ENCODE measurements around the gene KIFC3. TPM values are rescaled to one million over a fixed set of nuclear protein-coding genes. Genes with fewer than 3 reads are reported as not detected.
"Not testable (repeated sequence)": the region's sequence is repeated elsewhere in the genome, so short reads cannot be mapped to it uniquely, and the experiment has no call there.

Gene KIFC3
- polyA plus RNA-seq, 1 donor, result 55.0 TPM

DNA sequence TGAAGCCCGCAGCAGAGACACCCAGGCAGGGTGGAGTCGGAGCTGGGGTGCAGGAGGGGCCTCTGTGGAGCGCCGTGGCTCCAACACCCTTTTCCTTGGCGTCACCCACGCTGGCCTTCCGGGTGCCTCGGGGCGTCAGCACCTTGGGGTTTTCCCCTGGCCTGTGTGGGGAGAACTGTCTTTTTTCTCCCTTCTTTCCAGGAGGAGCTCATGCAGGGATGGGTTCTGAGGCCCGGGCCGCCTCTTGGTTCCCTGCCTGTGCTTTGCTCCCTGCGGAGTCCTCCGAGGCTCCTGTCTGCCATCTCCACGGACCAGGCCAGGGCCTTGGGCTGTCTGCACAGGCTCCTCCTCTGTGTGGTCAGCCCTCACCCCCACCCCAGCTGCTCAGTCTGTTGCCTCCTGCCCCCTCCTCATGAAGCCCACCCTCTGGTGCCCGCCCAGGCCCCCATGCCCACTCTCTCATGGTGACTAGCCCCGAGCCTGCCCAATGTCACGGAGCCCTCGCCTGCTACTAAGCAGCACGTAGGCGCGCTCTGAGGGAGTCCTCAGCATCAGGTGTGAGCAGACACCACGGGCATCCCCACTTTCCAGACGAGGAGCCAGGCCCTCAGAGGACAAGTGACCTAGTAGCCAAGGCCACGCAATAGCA is 61.7 kb downstream of the KIFC3 start:
- DNase-seq, result no peak

DNA sequence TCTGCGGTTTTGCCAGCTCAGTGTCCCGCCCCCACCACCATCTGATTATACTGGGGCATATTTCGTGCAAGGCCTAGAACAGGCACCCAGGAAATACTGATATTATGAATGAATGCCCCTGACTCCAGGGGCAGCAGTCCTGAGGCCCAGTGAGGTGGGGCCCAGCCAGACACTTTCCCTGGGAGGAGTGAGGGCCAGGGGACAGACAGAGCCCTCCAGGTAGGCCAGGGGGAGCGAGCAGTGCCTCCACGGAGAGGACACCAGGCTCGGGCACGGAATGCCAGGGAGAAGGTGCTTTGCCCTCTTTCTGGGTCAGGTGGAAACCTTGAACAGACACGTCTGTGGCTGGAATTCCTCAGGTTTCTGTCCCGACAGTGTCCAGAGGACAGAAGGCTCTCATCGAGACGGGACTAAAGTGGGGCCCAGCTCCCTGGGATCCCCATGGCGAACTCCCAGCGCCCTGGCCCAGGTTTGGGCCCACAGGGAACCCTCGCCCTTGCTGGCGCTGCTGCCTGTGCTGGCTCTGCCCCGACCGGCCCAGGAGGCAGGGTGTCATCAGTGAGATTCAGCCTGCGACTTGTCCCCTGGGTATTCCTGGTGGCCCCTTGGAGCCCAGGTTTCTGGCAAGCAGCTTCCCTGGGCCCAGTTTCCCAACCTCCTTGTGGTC is 62.4 kb downstream of the KIFC3 start:
- DNase-seq, result no peak

DNA sequence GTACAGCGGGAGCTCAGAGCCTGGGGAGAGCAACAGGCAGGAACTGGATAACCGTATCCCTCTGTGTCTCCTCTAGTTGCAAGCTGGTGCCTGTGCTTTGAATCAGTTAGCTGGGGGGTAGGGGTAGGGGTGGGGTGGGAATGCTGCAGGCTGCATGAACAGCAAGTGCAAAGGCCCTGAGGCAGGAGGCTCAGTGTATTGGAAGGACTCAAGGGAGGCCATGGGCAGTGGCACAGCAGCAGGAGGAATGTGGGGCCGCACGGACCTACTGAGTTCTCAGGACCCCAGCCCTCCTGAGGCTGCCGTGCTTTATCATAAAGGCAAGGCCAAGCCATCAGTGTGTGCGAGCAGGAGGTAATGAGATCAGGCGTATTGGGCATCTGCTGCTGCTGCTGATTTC is 63.4 kb downstream of the KIFC3 start:
- DNase-seq, result no peak

DNA sequence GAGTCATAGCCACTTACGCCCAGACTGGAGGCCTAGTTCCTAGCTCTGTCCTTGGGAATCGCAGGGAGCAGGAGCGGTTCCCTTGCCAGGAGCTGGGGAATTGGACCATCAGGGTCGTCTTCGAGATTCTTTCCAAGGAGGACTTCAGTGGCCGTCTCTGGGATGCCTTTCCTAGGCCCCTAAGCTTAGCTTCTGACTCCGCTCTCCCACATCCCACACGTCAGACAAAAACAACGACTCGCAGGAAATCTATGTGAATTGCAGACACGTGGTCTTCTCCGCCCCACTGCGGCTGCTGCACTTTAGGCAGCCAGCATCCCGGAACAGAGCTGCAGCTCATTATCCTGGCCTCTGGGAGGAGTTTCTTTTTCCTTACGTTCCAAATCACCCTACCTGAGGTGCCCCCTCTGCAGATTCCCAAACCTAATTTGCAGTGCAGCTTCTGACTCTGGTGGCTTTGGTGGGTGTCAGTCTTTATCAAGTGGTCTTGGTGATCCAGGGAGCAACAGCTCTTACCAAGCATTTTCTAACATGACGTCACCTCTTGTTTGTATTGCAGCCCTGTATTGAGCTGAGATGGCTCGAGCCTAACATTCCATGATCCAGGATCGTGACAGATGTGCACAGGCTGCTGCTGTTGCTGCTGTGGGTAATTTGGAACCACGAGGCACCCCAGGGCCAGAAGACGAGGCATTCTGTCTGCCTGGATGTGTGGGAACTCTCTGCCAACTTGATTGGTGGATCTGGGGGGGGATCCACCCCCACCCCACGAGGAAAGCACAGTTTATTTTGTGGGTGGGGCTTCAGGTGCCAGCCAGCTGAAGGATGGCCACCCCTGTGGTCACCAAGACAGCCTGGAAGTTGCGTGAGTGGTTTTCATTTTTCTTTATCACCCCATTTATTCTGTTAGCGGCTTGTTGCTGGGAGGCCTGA is 65.6 kb downstream of the KIFC3 start:
- DNase-seq, result peak; percentile 66

DNA sequence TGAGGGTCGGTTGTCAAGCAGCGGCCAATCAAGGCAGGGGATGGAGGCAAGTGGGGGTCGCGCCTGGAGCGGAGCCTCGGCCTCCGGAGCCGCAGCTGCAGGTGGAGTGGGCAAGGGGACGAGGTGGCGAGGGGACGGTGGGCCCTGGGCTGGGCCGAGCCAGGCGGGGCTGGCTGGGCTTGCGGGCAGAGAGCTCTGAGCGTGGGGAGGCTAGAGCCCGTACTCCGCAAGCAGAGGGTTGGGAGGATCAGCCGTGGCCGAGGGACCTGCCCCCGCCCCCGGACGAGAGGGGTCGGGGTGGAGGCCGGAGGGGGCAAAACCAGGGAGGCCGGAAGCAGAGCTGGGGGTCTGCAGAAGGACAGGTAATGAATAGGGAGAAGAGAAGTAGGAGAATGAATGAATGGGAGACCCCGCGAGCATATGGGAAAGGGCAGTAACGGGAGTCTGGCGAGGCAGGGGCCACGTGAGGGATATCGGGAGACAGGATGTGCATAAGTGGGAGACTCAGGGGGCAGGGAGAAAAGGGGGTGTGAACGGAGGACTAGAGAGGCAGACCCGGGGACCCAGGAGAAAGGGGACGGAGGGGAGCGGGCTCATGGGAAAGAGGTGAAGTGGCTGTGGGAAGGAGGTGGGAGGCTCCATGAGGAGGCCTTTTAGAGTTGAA is 66.4 kb downstream of the KIFC3 start, which contains the start of gene KATNB1:
Gene KATNB1 (plus strand): TSS at position 16 of the 664 bp plus-strand sequence. CDS start 1,474 bp downstream, outside the sequence.
- no peak for DNase-seq

DNA sequence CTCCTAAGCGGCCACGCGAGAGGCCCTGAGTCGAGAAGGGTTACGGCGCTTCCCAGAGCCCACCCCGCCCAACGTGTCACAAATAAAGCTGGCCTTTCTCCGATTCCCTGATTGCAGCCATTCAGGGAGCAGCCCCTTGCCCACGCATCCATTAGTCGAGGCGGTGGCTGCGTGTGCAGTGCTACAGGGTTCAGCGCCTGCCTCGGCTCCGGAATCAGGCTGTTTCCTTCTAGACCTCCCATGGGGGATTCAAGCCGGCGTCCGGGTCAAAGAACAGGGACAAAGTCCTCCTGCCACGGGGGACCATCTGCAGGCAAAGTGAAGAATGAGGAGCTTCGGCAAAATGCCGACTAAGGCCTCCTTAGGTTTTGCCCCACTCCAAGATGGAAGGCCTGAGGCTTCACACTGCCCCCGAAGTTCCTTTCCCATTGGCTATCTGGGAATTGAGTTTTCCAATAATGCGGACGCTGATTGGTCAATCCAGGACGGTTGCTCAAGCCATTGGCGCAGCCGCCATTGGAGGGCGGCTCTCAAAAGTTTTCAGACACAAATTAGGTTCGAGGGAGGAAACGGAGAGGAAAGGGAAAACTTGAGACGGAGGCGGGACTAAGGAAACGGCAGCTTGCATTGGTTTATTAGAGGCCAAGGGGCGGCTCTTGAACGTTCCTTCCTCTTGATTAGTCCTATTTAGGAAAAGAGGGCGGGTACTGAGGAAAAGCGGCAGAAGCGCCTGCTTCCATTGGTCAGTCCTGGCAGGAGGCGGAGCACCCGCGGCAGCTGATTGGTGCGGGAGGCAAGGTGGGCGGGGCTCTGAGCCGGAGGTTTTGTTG is 67.2 kb downstream of the KIFC3 start:
- DNase-seq, result peak; percentile 100

DNA sequence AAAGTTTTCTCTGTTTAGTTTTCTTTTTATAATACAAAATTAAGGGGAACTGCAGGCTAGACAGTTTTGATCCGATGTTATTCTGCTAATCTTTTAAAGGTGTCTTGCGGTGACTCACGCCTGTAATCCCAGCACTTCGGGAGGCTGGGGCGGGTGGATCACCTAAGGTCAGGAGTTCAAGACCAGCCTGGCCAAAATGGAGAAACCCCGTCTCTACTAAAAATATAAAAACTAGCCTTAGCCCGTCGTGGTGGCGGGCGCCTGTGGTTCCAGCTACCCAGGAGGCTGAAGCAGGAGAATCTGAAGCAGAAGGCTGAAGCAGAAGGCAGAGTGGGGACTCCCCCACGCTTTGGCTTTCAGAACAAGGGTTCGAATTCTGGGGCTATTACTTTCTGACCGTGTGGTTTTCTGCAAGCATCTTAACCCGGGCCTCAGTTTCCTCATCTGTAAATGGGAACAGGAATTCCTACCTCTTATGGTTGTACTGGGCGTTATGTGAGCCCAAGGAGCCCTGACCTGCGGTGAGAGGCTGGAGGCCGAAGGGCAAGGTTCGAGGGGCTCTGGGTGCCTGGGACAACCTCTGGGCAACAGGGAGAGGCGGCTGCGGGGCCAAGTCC is 67.9 kb downstream of the KIFC3 start:
- DNase-seq, result no peak

DNA sequence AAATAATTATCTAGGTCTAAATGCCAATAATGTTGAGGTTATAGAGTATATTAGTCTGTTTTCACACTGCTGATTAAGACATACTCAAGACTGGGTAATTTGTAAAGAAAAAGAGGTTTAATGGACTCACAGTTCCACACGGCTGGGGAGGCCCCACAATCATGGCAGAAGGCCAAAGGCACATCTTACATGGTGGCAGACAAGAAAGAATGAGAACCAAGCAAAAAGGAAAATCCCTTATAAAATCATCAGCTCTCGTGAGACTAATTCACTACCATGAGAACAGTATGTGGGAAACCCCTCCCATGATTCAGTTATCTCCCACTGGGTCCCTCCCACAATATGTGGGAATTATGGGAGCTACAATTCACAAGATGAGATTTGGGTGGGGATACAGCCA is 69.6 kb downstream of the KIFC3 start:
- no peak for DNase-seq

DNA sequence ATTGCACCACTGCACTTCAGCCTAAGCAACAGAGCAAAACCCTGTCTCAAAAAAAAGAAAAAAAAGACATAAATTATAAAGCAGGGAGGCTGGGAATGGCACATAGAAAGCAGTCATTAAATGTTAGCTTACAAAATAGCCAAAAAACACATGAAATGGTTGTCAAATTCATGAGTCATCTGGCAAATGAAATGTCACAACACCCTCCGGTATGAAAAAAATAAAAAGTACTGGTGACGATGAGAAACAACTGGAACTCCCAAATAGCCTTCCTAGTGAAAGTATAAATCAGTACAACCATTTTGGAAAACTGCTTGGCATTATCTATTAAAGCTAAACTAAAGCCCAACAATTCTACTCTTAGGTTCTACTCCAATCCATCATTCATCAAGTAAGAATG is 70.3 kb downstream of the KIFC3 start:
- no peak for DNase-seq

DNA sequence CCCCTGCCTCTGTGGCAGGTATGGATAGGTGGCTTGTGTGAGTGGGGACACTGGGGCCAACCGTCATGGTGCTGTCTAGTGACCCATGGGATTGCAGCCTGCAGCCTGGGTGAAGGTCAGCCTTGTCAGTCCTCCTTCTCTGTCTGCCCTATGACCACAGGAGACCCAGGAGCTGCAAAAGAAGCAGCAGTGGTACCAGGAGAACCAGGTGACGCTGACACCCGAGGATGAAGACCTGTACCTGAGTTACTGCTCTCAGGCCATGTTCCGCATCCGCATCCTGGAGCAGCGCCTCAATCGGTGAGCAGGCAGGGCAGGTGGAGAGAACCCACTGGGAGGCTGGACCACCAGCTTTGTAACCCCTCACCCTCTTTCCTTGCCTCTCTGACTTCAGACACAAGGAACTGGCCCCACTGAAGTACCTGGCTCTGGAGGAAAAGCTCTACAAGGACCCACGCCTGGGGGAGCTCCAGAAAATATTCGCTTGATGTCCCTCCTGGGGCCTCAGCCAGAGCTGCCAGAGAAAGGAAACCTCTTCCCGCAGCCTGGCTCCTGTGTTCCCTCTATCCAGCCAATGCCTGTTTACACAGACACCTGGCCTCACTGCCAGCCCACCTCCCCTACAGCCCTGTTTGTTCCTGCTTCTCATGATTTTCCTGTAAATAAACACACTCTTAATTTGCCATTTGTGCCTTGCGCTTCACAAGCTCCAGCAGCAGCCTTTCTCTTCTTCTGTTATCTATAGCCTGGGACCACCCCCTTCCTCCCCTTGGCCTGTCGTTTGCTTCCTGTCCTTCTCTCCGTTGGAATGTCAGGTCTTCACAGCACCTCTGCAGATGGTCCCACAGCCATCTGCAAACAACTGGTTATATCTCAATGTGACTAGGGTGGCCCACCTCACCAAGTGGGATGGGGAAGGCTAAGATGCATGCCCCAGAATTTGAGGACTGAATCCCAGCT is 71.2 kb downstream of the KIFC3 start:
- no peak for DNase-seq

DNA sequence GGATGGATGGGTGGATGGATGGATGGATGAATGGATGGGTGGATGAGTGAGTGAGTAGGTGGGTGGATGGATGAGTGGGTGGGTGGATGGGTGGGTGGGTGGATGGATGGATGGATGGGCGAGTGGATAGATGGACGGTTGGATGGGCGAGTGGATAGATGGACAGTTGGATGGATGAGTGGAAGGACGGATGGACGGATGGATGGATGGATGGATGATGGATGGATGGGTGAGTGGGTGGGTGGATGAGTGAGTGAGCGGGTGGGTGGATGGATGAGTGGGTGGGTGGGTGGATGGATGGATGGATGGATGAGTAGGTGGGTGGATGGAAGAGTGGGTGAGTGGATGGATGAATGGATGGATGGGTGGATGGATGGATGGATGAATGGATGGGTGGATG is 72.4 kb downstream of the KIFC3 start:
- not testable (repeated sequence) for DNase-seq

DNA sequence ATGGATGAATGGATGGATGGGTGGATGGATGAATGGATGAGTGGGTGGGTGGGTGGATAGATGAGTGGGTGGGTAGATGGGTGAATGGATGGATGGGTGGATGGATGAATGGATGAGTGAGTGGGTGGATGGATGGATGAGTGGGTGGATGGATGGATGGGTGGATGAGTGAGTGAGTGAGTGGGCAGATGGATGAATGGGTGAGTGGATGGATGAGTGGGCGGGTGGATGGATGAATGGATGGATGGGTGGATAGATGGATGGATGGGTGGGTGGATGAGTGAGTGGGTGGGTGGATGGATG is 73.2 kb downstream of the KIFC3 start:
- DNase-seq, result no peak

DNA sequence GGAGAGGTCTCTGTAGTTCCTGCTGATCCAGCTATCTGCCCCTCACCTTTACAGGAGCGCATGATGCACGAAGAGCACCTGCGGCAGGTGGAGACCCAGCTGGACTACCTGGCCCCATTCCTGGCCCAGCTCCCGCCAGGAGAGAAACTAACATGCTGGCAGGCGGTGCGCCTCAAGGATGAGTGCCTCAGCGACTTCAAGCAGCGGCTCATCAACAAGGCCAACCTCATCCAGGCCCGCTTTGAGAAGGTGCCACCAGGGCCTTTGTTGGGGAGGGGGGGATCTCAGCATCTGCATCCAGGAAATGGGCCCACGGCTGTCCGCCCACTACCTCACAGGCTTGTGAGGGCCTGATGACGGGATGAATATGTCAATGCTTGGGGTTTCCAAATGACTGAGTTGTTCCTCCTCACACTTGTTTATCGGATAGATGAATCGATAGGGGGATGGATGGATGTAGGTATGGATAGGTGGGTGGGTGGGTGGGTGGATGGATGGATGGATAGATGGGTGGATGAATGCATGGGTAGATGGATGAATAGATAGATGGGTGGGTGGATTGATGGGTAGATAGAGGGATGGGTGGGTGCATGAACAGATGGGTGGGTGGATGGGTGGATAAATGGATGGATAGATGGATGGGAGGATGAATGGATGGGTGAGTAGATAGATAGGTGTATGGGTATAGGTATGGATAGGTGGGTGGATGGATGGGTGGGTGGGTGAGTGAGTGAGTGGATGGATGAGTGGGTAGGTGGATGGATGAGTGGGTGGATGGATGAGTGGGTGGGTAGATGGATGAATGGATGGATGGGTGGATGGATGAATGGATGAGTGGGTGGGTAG is 73.7 kb downstream of the KIFC3 start:
- no peak for DNase-seq

DNA sequence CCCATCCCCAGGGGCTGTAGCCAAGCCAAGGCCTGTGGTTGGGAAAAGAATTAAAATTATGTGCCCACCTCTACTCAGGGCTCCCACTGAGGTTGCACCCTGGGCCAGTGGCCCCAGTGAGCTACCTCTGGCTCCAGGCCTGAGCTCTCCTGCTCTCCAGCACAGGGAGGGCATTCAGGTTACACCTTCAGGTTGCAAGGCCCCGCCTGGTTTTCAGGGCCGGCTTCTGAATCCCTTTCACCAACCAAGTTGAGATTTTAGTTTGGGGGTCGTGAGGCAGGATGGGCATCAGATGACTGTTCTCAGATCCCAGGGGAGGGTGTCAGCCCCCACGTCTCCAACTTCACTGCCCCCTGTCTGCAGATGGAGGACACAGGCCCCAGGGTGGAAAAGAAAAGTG is 74.7 kb downstream of the KIFC3 start:
- no peak for DNase-seq

DNA sequence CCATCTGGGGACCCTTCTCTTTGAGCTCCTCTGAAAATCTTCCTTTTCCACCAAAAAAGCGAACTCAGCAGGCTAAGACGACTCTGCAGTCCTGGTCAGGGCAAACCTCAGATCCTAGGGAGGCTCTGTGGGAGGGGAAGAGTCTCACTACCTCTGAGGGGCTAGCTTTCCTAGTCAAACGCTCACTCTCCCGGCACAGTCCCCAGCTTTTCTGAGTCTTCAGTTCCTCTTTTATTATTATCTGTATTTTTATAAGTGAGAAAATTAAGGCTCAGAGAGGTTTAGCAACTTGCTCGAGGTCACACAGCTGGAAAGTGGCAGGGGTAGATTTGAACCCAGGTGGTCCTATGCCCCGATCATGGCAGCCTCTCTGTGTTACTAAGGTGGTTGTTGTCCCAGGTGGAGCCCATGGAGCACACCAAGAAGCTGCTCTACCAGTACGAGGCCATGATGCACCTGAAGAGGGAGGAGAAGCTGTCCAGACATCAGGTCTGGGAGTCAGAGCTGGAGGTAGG is 75.8 kb downstream of the KIFC3 start:
- DNase-seq, result no peak

DNA sequence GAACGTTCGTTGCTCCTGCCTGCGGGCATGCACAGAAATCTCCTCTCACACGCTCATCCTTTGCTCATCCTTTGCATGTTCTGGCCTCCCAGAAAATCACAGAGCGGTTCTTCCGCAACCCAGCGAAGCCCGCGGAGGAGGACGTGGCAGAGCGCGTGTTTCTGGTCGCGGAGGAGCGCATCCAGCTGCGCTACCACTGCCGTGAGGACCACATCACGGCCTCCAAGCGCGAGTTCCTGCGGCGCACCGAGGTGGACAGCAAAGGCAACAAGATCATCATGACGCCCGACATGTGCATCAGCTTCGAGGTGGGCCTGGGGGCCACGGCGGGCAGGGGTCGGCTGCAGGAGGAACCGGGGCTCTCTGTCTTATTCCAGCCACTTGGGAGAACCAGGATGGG is 76.3 kb downstream of the KIFC3 start:
- no peak for DNase-seq

DNA sequence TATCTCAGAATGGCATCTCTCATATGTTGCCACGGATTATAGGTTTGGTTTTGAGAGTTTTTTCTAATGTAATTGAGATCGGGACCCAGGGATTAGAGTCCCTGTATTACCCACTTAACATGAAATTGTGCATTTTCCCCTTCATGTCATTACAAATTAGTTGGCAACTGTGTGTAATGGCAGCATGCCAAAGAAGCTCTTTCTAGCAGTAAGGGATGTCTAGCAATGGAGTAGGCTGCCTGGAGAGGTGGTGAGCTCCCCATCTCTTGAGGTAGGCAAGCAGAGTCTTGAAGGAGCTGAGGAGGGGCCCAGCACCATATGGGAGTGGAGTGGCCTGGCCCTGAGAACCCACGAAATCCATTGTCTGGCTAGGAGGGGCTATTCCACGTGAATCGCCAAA is 76.7 kb downstream of the KIFC3 start:
- DNase-seq, result no peak

DNA sequence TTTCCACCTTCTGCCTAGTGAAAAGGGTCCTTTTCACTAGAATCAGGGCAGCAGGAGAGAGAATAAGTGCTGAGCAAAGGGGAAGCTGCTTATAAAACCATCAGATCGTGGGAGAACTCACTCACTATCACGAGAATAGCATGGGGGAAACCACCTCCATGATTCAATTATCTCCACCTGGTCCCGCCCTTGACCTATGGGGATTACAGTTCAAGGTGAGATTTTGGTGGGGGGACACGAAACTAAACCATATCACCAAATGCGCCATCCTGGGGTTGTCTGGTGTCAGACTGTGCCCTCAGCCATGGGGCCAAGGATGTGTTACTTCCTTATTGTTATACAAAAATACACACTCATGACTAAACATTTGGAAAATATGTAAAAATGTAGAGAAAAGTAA is 77.1 kb downstream of the KIFC3 start:
- DNase-seq, result no peak

DNA sequence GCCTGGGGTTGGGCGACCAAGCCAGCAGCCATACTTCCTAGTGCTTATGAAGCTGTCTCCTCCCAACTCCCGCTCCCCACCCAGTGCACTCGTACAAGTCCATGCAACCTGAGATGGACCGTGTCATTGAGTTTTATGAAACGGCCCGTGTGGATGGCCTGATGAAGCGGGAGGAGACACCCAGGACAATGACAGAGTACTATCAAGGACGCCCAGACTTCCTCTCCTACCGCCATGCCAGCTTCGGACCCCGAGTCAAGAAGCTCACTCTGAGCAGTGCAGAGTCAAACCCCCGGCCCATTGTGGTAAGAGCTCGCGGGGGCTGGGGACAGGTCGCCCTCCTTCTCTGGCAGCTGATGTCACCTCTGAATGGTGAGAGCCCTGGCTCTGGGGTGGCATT is 77.8 kb downstream of the KIFC3 start:
- DNase-seq, result no peak

Measured in left kidney (tissue), 2 donors.